Brain microvascular endothelial cell (primary cell): ENCODE measurements around the gene HCN2.

Experiments used
- DNase-seq: peaks from one replicate; pipeline ENCODE4 v3.0.0-alpha.2; 2020
- H3K27ac ChIP-seq: fragments of 250-450 bp; sonication (Bioruptor Pico); 2 replicates; pipeline ENCODE4 v1.5.1; 2020; ENCODE audit warnings: mild to moderate bottlenecking, moderate library complexity
- H3K27me3 ChIP-seq: fragments of 250-450 bp; sonication (Bioruptor Pico); replicated peaks from 2 replicates; pipeline ENCODE4 v1.5.1; 2020; ENCODE audit warnings: mild to moderate bottlenecking
- H3K36me3 ChIP-seq: fragments of 250-450 bp; sonication (Bioruptor Pico); replicated peaks from 2 replicates; pipeline ENCODE4 v1.5.1; 2020; ENCODE audit warnings: mild to moderate bottlenecking
- H3K4me3 ChIP-seq: 2 replicates; pipeline ENCODE4 v1.5.1; 2011; ENCODE audit warnings: low read depth, mild to moderate bottlenecking, control low read depth, low read length, moderate library complexity
- in situ Hi-C: cut with HindIII; loops from 2 replicates; pipeline ENCODE4 v1.10.0; 2017; ENCODE audit warnings: low sequenced_read_pairs, low pct_ligation_motif_present
- TF ChIP-seq, protein P1 (sequence below): IDR thresholded peaks from 2 replicates; pipeline ENCODE4 v1.5.1; 2011; ENCODE audit warnings: low read depth, mild to moderate bottlenecking, moderate library complexity, low read length, control low read depth, inconsistent platforms; ENCODE audit errors: missing control alignments

HCN2 gene

DNA sequence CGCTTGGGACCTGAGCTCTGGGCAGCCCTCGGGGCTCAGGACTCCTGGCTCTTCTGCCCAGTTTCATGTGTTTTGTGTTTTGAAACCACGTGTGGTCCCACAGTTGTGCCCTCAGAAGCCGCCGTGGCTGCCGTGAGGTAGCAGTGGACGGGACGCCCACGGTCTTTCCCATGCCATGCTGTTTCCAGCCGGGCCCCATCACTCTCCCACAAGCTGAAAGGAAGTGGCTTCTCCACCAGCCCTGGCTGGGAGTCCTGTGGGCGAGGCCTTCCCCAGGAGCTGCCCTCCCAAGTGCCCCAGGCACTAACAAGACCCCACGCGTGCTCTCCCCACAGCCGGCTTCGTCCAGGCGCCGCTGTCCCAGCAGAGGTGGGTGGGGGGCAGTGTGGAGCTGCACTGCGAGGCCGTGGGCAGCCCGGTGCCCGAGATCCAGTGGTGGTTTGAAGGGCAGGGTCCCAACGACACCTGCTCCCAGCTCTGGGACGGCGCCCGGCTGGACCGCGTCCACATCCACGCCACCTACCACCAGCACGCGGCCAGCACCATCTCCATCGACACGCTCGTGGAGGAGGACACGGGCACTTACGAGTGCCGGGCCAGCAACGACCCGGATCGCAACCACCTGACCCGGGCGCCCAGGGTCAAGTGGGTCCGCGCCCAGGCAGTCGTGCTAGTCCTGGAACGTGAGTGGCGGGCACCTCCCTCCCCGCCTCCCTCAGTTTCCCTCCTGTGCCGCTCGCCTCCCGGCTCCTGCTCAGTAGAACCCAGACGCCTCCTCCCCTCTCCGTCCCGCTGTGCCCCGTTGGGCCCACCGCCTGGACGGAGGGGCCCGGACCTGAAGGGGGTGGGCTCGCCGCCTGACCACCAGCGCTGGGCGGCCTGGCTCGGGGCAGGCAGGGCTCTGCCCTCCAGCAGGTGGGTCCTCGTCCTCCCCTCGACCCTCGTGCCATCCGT lies 12.0 kb upstream of the HCN2 start:
- Histone ChIP-seq H3K36me3 (peaks cover 27% of the 10 kb centered on the region), H3K27ac (no peak overlapping the region), H3K4me3 (no peak overlapping the region), H3K27me3 (no peaks in the 10 kb centered on the region)
- DNase-seq, result no peak
- in situ Hi-C loops, result no loop called here
- TF ChIP-seq, protein P1, sequence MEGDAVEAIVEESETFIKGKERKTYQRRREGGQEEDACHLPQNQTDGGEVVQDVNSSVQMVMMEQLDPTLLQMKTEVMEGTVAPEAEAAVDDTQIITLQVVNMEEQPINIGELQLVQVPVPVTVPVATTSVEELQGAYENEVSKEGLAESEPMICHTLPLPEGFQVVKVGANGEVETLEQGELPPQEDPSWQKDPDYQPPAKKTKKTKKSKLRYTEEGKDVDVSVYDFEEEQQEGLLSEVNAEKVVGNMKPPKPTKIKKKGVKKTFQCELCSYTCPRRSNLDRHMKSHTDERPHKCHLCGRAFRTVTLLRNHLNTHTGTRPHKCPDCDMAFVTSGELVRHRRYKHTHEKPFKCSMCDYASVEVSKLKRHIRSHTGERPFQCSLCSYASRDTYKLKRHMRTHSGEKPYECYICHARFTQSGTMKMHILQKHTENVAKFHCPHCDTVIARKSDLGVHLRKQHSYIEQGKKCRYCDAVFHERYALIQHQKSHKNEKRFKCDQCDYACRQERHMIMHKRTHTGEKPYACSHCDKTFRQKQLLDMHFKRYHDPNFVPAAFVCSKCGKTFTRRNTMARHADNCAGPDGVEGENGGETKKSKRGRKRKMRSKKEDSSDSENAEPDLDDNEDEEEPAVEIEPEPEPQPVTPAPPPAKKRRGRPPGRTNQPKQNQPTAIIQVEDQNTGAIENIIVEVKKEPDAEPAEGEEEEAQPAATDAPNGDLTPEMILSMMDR, result peak; percentile 19

DNA sequence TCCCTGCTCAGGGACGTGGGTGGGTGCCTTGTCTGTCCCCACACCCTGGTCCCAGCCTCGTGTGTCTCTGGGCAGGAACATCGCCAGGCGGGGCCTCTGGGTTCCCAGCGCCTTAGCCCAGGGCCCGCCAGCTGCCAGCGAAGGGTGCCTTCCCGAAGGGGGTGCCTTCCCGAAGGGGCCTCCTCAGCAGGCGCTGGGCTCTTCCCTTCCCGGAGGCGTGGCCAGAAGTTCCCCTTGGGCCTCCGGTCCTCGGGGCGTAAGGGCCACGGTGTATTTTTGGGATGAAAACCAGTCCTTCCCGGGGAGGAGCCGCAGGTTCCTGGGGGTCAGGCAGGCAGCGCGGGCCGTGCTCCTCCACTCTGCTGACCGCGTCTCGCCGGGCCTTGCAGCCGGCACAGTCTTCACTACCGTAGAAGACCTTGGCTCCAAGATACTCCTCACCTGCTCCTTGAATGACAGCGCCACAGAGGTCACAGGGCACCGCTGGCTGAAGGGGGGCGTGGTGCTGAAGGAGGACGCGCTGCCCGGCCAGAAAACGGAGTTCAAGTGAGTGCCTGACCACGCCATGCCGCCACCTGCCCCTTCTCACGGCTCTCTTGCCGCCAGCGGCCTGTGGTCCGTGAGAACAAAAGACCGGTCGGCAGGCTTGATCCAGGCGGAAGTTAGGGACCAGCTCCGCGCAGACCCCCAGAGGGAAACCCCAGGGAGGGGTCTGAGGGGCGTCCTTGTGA lies 10.4 kb upstream of the HCN2 start:
- no peak for DNase-seq
- no peak overlapping the region for H3K27ac ChIP-seq
- TF ChIP-seq, protein P1, result no peak
- H3K36me3 ChIP-seq, result peaks cover 31% of the 10 kb centered on the region
- H3K4me3 ChIP-seq, result no peak overlapping the region
- no peaks in the 10 kb centered on the region for H3K27me3 ChIP-seq
- in situ Hi-C loops, result no loop called here

DNA sequence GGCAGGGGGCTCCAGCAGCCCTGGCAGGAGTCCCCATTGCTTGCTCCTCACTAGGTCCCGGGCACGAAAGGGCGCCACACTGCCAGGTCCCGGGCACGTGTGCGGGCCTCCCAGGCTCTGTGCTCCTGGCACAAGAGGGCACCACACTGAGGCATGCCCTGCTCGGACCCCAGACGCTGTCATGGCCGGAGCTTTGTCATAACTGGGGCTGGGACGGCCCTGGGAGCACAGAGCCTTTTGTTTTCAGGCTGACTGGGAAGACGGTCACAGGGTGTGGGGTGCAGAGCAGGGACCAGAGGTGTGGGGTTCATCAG lies 9.9 kb upstream of the HCN2 start:
- Histone ChIP-seq H3K36me3 (peaks cover 31% of the 10 kb centered on the region), H3K4me3 (no peak overlapping the region), H3K27me3 (no peaks in the 10 kb centered on the region), H3K27ac (no peak overlapping the region)
- in situ Hi-C loops, result no loop called here
- TF ChIP-seq, protein P1, result no peak
- no peak for DNase-seq

DNA sequence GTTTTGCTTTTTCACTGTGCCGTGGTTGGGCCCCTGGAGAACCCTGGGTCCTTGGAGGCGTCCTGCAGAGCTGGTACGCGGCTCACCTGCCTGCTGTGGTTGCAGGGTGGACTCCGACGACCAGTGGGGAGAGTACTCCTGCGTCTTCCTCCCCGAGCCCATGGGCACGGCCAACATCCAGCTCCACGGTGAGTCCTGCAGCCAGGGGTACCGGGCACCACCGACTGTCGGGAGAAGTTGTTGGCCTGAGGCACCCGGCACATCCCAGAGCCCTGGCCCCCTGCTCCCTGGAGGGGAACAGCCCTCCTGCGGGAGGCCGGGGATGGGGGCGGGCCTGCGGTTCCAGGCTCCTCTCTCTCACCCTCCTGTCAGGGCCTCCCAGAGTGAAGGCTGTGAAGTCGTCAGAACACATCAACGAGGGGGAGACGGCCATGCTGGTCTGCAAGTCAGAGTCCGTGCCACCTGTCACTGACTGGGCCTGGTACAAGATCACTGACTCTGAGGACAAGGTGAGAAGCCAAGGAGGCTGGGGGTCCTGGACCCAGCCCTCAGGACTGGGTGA lies 9.3 kb upstream of the HCN2 start:
- peaks cover 31% of the 10 kb centered on the region for H3K36me3 ChIP-seq
- in situ Hi-C loops, result no loop called here
- no peak overlapping the region for H3K4me3 ChIP-seq
- H3K27ac ChIP-seq, result no peak overlapping the region
- TF ChIP-seq, protein P1, result no peak
- H3K27me3 ChIP-seq, result no peaks in the 10 kb centered on the region
- DNase-seq, result no peak

DNA sequence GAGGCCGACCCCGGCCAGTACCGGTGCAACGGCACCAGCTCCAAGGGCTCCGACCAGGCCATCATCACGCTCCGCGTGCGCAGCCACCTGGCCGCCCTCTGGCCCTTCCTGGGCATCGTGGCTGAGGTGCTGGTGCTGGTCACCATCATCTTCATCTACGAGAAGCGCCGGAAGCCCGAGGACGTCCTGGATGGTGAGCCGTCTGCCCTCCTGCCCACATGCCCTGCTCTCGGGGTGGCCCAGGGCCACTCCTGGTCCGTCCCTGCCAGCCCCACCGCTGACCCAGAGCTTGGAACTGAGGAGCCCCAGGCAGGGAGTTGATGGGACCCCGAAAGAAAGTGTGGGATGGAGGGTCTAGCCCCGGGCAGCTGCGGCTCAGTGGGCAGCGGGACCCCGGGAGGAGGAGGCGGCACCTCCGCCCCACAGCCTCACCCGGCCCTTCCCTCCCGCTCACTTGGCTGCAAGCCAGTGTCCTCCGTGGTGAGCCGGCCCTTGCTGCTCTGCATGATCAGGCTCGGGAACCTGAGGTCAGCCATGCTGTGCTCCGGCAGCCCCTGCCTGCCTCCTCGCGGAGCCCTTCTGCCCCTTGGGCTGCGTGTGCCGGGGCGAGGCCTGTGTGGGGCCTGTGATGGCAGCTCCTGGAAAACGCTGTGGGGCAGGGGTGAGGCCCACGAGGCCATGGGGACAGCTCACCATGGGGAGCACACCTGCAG lies 8.1 kb upstream of the HCN2 start:
- TF ChIP-seq, protein P1, result no peak
- Histone ChIP-seq H3K27me3 (no peaks in the 10 kb centered on the region), H3K27ac (no peak overlapping the region), H3K4me3 (no peak overlapping the region), H3K36me3 (peaks cover 31% of the 10 kb centered on the region)
- in situ Hi-C loops, result no loop called here
- DNase-seq, result no peak
